MM.1S (cell line): ENCODE measurements around the gene C10orf90.

Experiments
- DNase-seq: peaks from one replicate; pipeline ENCODE4 v3.0.0-alpha.2; 2015
- H2AFZ ChIP-seq: fragments of 300-600 bp; sonication (generic); 2 replicates; pipeline ENCODE4 v1.6.0; 2016; ENCODE audit warnings: antibody characterized with exemption, low read length
- H3F3A ChIP-seq: fragments of 300-600 bp; sonication (generic); 2 replicates; pipeline ENCODE4 v1.6.1; 2016; ENCODE audit warnings: mild to moderate bottlenecking, antibody characterized with exemption, low read length, moderate library complexity, mixed read lengths; ENCODE audit not compliant: insufficient read depth
- H3K27ac ChIP-seq: fragments of 300-600 bp; sonication (generic); 2 replicates; pipeline ENCODE4 v1.5.1; 2016; ENCODE audit warnings: mild to moderate bottlenecking, low read length
- H3K27me3 ChIP-seq: fragments of 300-600 bp; sonication (generic); replicated peaks from 2 replicates; pipeline ENCODE4 v1.6.0; 2016; ENCODE audit warnings: low read length; ENCODE audit not compliant: insufficient read depth
- H3K36me3 ChIP-seq: fragments of 300-600 bp; sonication (generic); replicated peaks from 2 replicates; pipeline ENCODE4 v1.6.1; 2016; ENCODE audit warnings: mild to moderate bottlenecking, low read length, mixed read lengths; ENCODE audit not compliant: insufficient read depth
- H3K4me1 ChIP-seq: fragments of 300-600 bp; sonication (generic); 2 replicates; pipeline ENCODE4 v1.6.1; 2016; ENCODE audit warnings: low read length, mixed read lengths
- H3K4me2 ChIP-seq: fragments of 300-600 bp; sonication (generic); 2 replicates; pipeline ENCODE4 v1.6.0; 2016; ENCODE audit warnings: low read depth, low read length
- H3K4me3 ChIP-seq: fragments of 300-600 bp; sonication (generic); 2 replicates; pipeline ENCODE4 v1.5.1; 2016; ENCODE audit warnings: low read length, mixed read lengths
- H3K79me2 ChIP-seq: fragments of 300-600 bp; sonication (generic); 2 replicates; pipeline ENCODE4 v1.6.1; 2016; ENCODE audit warnings: mixed run types, low read length, mixed read lengths
- H3K9ac ChIP-seq: fragments of 300-600 bp; sonication (generic); 2 replicates; pipeline ENCODE4 v1.6.1; 2016; ENCODE audit warnings: low read length, mixed read lengths
- H3K9me2 ChIP-seq: fragments of 300-600 bp; sonication (generic); replicated peaks from 2 replicates; pipeline ENCODE4 v1.6.1; 2016; ENCODE audit warnings: mild to moderate bottlenecking, low read length, mixed read lengths; ENCODE audit not compliant: insufficient read depth
- H3K9me3 ChIP-seq: fragments of 300-600 bp; sonication (generic); replicated peaks from 2 replicates; pipeline ENCODE4 v1.6.1; 2016; ENCODE audit warnings: mild to moderate bottlenecking, low read length, mixed read lengths; ENCODE audit not compliant: insufficient read depth
- H4K20me1 ChIP-seq: fragments of 300-600 bp; sonication (generic); 2 replicates; pipeline ENCODE4 v1.6.1; 2016; ENCODE audit warnings: mild to moderate bottlenecking, low read length, moderate library complexity, mixed read lengths; ENCODE audit not compliant: insufficient read depth
- EZH2 ChIP-seq: fragments of 300-600 bp; sonication (generic); optimal IDR thresholded peaks from 2 replicates; pipeline ENCODE3; 2017; ENCODE audit warnings: low read depth, mild to moderate bottlenecking, antibody characterized with exemption, low read length, mixed read lengths
- EZH2phosphoT487 ChIP-seq: fragments of 300-600 bp; sonication (generic); IDR thresholded peaks from 2 replicates; pipeline ENCODE4 v1.6.1; 2018; ENCODE audit warnings: antibody characterized with exemption, low read length
- TF ChIP-seq, protein P1 (sequence below): fragments of 300-600 bp; sonication (generic); IDR thresholded peaks from 2 replicates; pipeline ENCODE4 v1.5.1; 2016; ENCODE audit warnings: antibody characterized with exemption, low read length, mixed read lengths

The C10orf90 gene

DNA sequence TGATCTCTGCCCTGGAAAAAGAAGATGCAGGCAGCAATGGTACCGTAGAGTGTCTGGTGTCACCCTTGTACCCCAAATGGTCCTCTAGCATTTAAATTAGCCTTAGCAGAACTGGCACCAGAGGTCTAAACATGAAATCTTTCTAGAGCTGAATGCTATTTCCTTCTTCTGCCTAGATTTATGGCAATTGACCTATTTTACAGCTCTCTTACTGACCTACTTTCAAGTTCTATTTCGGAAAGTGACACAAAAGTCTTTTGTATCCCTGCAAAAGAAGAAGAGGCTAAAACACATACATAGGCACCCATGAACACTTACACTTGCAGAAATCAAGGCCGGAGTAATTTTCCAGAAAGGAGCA lies 272.1 kb downstream of the C10orf90 start:
- H3K9me2 ChIP-seq, result no peaks in the 10 kb centered on the region
- no peak overlapping the region for H3K4me2 ChIP-seq
- H3K36me3 ChIP-seq, result no peaks in the 10 kb centered on the region
- H3F3A ChIP-seq, result no peaks in the 10 kb centered on the region
- no peak overlapping the region for H2AFZ ChIP-seq
- H3K4me1 ChIP-seq, result no peaks in the 10 kb centered on the region
- TF ChIP-seq EZH2phosphoT487, result no peak
- TF ChIP-seq, protein P1, sequence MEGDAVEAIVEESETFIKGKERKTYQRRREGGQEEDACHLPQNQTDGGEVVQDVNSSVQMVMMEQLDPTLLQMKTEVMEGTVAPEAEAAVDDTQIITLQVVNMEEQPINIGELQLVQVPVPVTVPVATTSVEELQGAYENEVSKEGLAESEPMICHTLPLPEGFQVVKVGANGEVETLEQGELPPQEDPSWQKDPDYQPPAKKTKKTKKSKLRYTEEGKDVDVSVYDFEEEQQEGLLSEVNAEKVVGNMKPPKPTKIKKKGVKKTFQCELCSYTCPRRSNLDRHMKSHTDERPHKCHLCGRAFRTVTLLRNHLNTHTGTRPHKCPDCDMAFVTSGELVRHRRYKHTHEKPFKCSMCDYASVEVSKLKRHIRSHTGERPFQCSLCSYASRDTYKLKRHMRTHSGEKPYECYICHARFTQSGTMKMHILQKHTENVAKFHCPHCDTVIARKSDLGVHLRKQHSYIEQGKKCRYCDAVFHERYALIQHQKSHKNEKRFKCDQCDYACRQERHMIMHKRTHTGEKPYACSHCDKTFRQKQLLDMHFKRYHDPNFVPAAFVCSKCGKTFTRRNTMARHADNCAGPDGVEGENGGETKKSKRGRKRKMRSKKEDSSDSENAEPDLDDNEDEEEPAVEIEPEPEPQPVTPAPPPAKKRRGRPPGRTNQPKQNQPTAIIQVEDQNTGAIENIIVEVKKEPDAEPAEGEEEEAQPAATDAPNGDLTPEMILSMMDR, result no peak
- no peak for TF ChIP-seq EZH2
- no peak for DNase-seq
- H3K9ac ChIP-seq, result no peak overlapping the region
- H3K4me3 ChIP-seq, result no peak overlapping the region
- H3K9me3 ChIP-seq, result no peaks in the 10 kb centered on the region; the same call in 1 of the 2 replicates
- H3K27me3 ChIP-seq, result no peaks in the 10 kb centered on the region
- no peak overlapping the region for H3K27ac ChIP-seq
- no peaks in the 10 kb centered on the region for H3K79me2 ChIP-seq
- H4K20me1 ChIP-seq, result no peaks in the 10 kb centered on the region

DNA sequence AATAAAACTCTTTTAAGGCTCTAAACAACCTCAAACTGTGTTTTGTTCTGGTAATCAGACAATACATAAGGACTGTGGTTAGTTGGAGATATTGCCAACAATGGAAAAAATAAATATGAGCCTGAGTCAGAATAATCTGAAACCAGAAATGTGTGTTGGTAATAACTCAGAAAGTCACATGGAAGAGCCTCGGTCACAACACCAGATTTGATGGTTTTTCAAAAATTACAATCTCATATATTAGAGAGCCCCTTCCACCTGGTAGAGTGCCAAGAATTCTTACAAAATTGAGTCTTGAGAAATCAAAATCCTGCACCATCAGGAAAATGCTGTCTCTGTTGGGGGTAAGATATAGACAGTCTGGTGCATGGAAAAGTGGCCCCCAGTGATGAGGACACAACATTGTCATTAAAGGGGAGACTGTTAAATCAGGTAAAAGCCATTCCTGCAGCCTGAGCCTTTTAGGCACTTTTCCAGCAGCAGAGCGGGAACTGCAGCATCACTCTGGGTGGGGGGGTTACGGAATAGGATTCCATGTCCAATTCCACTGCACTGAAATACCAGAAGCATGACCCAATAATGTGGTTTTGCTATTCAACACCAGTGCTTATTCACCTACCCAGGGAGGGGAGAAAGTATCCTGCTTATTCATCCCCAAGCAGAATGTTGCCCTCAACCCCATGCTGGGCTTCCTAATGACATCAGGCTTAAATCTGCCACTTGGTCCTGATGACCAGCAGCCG lies 272.7 kb downstream of the C10orf90 start:
- Histone ChIP-seq H2AFZ (no peak overlapping the region), H3F3A (no peaks in the 10 kb centered on the region), H3K79me2 (no peaks in the 10 kb centered on the region), H3K9me2 (no peaks in the 10 kb centered on the region), H3K27ac (no peak overlapping the region), H3K27me3 (no peaks in the 10 kb centered on the region), H3K4me2 (no peak overlapping the region), H3K4me1 (no peaks in the 10 kb centered on the region), H4K20me1 (no peaks in the 10 kb centered on the region), H3K36me3 (no peaks in the 10 kb centered on the region), H3K4me3 (no peak overlapping the region), H3K9ac (no peak overlapping the region), H3K9me3 (no peaks in the 10 kb centered on the region; the same call in 1 of the 2 replicates)
- TF ChIP-seq, protein P1, result no peak
- no peak for TF ChIP-seq EZH2
- TF ChIP-seq EZH2phosphoT487, result no peak
- no peak for DNase-seq

DNA sequence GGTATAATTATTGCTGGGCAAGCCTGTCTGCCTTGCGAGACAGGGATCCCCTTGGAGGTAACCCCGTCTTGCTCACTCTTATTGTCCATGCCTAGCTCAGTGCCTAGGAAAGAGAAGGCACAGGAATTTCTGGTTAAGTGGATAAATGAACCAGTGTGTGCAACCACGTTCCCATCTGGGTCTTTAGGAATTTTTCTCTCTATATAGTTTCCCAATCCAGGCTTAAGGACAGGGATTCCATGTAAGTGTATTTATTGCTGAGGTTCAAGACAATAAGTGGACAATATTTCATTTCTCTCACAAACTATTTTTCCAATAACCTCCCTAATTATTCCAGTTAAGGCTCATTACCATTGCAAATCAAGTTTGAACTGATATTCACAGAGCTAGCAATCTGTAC lies 273.3 kb downstream of the C10orf90 start:
- no peaks in the 10 kb centered on the region; the same call in 1 of the 2 replicates for H3K9me3 ChIP-seq
- no peaks in the 10 kb centered on the region for H3K4me1 ChIP-seq
- H3K36me3 ChIP-seq, result no peaks in the 10 kb centered on the region
- no peaks in the 10 kb centered on the region for H3K9me2 ChIP-seq
- H4K20me1 ChIP-seq, result no peaks in the 10 kb centered on the region
- H3K4me2 ChIP-seq, result no peak overlapping the region
- no peak overlapping the region for H3K4me3 ChIP-seq
- H2AFZ ChIP-seq, result no peak overlapping the region
- TF ChIP-seq EZH2 (no peak), EZH2phosphoT487 (no peak)
- TF ChIP-seq, protein P1, result no peak
- DNase-seq, result no peak
- H3F3A ChIP-seq, result no peaks in the 10 kb centered on the region
- H3K27ac ChIP-seq, result no peak overlapping the region
- no peaks in the 10 kb centered on the region for H3K79me2 ChIP-seq
- H3K27me3 ChIP-seq, result no peaks in the 10 kb centered on the region
- H3K9ac ChIP-seq, result no peak overlapping the region
